Hypothalamus (tissue), 51 donors: Measurements from ENCODE around the gene GTPBP1.

Source experiments
- DNase-seq, 51 donors: peaks; one replicate each; lab custom pipeline; 2025; lab: John Stamatoyannopoulos, UW

GTPBP1 gene

DNA sequence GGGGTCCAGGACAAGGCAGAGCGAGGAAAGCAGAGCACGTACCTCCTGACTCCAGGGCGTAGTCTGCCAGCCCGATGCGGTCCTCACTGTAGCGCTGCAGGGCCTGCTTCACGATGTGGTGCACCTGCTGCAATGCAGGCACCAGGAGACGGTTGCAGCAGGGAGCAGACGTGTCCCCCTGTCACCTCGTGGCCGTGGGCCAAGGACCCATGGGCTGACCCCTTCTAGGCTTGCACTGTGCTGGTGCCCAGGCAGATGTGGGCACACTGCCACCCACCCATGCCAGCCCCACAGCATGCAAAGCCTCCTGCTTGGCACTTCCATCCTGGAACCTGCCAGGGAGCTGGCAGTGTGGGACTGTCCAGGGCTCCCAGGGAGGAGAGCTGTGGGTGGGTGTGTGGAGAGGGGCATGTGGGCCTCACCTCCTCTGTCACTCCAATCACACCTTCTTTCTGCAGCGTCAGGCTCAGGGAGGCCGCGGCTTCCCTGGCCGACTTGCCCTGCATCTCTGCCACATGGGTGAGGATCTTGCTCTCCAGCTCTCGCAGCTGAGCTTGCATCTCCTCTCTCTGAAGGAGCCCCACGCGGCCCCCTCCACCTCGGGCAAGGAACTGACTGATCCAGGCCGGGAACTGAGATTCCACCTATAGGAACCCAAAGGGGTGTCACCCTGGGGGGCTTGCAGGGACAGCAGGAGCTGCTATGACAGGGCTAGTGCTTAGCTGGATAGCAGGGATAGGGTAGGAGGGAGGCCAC is 33.7 kb downstream of the GTPBP1 start:
- DNase-seq = peak in 5 of 51 donors; percentile 28 to 49 (median 33)

DNA sequence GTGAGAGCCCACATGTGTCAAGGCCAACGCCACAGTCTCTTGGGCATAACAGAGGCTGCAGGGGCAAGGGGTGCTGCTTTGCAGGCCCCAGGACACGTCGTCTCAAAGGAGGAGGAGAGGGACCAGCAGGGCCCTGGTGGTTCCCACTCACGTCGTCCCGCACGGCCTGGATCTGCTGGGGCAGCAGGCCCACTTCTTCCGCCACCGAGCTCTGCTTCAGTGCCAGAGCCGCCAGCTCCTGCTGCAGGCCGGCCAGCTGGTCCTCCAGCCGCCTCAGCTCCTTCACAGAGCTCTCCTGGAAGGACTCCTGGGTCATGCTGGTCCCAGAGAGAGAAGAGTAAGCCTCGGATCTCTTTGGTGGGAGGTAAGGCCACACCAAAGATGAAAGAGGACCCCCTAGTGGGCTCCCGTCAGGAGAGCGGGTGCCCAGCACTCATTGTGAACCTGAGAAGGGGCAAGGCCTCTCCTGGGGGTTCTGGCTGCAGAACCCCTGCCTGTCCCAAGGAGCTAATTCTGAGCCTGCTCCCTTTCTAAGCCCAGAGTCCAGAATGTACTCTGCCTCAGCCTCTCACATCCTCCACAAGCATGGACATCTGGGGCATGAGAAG is 34.5 kb downstream of the GTPBP1 start:
- DNase-seq = peak in 1 of 51 donors; percentile 33

DNA sequence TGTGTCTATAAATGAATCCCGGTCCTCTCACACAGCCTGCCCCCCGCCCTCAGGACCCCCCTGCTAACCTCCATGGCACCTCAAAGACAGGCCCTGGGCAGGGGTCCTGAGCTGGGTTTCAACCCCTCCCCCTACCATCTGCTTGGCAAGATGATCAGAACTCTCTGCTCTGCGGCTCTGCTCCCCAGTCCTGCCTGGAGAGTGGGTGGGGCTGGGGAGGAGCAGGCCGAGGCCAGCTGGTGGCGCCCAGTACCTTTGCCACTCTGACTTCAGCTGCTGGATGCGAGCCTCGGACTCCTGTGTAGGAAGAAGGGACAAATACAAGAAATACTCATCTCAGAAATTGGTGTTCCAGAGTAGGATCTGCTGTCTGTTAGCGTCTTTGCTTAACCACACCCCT is 35.0 kb downstream of the GTPBP1 start:
- no peak for DNase-seq

DNA sequence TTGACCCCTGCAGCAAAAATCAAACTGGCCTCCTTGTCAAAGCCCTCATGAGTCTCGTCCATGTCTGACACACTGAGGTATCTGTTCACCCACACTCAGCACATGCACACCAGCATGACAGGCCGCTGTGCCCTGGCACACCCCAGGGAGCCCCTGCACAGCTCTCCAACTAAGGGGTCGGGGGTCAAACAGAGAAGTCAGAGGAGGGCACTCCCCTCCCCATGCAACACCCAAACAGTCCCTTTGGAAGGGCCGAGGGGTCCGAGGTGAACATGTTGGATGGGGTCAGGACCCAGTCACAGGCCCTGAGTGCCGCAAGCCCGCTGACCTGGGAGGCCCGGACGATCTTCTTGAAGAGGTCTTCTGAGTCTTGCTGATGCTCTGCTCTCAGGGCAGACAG is 35.4 kb downstream of the GTPBP1 start:
- DNase-seq = no peak

DNA sequence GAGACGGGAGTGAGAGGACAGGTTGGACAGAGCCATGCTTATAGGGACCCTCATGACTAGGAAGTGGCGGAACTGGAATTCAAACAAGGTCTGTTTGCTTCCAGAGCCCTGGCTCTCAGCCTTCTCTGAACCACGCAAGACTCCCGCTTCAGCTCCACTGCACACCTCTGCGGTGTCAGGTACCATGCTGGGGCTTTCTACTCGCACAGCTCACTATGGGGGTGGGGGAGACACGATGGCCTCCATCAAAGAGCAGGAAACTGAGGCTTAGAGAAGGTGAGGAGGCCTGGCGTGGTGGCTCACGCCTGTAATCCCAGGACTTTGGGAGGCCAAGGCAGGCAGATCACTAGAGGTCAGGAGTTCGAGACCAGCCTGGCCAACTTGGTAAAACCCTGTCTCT is 35.8 kb downstream of the GTPBP1 start:
- no peak for DNase-seq

DNA sequence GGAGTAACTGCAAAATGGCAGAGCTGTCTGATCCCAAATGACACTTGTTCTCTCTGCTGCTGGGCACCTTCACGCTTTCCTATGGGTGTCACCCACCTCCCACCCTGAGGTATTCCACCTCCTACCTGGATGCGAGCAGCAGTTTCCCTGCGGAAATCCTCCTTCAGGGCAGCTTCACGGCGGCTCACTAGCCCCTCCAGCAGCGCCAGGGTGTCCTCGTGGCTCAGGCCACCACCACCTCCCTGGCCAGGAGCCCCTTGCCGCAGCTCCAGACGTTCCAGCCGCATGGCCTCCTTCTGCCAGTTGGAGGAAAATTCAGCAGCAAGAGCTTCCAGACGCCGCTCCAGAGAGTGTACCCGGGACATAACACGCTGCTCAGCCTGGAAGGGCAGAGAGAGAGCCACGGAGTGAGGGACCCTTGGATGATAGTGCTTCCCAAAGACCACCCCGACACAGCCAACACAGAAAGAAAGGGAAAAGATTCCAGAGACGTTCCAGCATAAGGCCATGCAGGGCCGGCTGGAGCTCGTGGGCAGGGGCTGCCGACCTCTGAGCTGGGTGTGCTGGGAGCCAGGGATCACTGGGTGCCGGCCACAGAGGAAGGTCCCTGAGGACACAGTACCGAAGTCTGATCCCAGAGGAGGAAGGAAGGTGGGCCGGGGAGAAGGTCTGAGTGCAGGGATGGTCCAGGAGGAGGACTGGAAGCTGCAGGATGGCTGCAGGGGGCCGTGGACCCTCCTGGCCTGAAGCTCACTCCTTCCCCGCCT is 36.6 kb downstream of the GTPBP1 start:
- DNase-seq = no peak

DNA sequence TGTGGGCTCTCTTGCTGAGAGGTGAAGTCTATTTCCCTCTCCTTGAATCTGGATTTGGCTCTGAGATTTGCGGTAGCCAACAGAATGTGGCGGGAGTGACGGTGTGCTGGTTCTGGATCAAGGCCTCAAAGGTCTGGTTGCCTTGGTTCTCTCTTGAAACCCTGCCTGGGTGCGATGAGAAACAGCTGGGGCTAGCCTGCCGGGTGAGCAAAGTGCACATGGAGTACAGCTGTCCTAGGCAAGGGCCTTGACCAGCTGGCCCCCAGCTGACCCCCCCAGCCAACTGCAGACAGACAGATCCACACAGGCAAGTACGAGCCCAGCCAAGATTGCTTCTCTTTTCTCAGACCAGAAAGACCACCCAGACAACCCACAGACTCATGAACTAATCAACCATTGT is 39.2 kb downstream of the GTPBP1 start:
- DNase-seq = peak in 8 of 51 donors; percentile 20 to 45 (median 32)

DNA sequence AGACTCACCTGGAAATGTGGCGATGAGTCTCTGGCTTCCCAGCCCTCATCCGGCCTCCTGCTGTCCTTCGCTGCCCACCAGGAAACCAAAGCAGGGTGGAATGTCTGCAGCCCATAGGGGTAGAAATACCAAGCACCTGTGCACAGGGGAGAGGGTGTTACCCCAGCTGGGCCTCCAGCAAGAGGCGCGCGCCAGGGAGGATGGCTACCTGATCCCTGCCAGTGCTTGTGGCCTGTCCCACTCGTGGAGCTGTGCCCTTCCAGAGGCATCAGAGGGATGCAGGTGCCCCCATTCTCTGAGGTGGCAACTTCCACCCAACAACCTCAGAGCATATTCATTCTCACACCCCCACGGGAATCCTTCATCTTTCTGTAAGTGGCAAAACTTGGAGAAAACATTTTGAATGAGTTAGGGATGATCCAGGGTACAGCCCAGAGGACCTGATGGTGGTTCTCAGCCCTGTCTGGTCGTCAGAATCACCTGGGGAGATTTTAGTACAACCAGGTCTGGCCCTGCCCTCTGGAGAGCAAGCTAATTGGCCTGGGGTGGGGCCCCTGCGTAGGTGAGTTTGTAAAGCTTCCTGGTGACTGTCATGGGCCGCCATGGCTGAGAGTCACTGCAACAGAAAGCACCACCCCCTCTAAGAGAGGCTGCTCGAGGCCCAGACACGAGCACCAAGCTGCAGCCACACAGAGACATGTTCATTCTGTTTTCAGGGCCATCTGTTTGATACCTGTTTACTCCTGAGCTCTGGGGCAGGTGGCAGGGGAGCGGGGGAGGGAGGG is 40.1 kb downstream of the GTPBP1 start:
- DNase-seq = no peak

DNA sequence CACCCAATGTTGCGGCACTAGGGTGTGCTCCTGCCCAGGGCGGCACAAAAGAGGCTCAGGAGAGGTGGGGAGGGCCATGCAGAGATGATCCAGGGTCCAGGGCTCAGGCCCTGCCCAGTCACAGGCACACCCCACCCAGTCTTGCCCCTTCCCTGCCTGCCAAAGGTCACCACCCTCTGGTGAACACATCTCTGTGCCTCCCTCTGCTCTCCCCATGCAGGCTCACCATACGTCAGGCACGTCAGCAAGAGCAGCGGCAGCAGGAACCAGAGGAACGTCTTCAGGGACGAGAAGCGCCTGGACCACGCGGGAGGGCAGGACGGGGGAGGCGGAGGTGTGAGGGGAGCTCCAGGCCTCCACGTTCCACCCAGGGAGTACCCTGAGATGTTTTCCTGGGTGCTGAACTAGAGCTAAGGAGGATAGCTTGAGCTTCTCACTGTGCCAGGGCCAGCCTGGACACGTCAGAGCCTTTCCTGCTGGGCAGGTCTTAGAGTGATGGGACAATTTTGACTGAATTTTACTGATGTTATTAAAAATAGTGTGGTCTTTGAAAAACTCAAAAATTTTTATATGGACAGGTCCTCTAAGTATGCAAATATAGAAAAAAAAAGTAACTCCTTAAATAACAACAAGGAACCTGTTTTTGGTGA is 42.9 kb downstream of the GTPBP1 start:
- no peak for DNase-seq

DNA sequence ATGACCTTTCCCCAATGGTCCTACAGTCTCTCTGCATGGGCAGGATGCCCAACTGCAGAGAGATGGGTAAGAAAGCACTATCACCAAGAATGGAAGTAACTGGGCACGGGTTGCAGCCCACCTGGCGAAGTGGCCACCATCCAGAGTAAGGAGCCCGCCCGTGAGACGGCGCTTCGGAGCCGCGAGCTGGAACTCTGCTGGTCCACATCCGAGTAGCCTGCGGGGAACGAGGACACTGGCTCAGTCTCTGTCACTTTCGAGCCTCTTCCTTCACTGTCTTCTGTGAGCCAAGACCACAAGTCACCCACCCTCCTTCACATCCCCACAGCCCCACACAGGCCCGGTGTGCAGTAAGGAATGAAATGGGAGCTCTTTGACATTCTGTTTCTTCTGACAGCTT is 44.4 kb downstream of the GTPBP1 start:
- no peak for DNase-seq

DNA sequence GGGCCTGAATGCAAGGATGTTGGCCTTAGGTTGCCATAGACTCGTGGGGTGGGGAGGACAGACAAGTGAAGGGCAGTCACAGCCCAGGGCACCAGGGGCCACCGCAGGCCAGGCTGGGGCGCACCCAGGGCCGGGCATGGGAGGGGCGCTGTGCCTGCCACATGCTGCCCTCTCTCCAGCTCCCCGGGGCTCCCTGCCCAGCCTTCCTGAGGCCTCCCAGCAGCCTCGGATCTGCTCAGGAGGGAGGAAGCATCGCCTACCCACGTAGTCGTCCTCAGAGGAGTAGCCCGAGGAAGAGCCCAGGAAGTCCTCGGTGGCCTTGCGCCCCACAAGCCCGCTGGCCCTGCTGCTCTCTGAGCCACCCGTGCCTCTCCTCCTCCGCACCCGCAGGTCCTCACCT is 44.9 kb downstream of the GTPBP1 start:
- no peak for DNase-seq

DNA sequence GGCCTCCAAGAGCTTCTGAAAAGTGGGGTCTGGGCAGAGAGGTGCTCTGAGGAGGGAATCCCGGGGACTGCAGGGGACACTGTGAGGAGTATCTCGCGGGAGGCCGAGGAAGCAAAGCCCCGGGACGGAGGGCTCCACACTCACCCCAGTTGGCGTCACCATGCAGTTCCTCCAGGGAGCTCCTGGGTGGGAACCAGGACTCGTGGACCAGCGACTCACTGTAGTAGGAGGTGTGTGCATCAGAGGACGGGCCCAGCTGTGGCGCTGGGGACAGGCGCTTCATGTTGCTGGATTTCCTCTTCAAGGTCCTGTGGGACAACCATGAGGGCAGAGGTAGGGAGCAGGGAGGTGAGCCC is 45.3 kb downstream of the GTPBP1 start:
- DNase-seq = no peak

DNA sequence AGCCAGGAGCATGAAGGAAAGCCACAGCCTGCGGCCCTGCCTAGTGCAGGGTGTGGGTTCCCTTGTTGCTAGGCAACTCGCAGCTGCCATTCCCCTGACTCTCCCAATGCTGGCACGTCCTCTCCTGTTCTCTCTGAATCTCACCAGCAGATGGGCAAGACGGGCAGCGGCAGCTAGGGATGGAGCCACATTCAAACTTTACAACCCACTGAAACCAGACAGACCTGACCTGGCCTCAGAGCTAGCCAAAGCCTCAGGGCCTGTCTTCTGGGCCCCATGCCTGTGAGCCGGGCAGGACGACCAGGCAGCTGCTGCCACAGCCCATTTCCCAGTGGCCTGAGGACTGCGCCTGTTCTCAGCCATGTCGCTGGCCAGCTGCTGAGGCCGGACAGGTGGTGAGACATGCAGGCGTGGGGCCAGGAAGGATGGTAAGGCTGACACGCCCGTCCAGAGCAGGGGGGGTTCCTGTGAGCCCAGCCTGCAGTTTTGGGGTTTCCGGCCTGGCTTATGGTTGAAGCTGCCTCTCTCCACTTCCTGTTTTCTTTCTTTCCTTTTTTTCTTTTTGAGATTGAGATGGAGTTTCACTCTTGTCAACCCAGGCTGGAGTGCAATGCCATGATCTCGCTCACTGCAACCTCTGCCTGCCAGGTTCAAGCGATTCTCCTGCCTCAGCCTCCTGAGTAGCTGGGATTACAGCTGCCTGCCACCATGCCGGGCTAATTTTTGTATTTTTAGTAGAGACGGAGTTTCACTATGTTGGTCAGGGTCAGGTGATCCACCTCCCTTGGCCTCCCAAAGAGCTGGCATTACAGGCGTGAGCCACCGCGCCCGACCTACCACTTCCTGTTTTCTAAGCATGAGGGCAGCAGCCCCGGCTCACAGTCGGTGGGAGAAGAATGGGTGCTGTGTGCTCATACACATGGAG is 45.9 kb downstream of the GTPBP1 start:
- peak in 1 of 51 donors; percentile 13 for DNase-seq

DNA sequence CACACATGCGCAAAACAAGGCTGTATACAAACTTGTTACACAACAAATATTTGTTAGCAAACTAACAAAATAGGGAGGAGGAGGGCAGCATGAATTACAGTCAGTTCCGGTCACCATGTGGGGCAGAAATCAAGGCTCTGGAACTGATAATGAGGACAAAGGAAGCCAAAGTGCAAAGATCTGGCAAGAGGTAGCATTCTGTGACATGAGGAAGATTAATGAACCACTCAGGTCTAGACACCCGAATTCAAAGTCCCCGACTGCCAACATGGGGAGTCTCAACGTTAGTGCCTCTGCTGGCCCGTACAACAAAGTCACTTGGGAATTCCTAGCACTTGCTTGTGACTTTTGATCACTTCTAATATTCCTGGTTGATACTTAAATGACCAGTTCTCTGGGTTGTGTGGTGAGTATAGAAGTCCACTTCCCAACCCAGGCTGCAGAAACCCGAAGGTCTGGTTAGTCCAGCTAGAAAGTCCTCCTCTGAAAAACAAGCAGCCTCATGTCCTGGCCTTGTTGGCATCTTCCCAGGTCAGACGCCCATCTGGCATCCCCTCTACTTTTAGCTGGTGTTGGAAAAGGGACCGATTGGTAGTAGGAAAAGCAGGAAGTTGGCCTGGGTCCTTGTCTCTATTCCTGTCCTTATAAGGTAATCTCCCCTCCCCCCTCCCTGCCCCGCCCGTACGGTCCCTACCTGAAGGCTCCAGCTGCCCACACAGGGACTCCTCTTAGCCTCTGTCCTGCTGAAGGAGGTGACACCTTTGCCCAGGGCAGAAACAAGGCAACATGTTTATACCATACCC is 48.4 kb downstream of the GTPBP1 start:
- DNase-seq = peak in 31 of 51 donors; percentile 19 to 85 (median 44)

DNA sequence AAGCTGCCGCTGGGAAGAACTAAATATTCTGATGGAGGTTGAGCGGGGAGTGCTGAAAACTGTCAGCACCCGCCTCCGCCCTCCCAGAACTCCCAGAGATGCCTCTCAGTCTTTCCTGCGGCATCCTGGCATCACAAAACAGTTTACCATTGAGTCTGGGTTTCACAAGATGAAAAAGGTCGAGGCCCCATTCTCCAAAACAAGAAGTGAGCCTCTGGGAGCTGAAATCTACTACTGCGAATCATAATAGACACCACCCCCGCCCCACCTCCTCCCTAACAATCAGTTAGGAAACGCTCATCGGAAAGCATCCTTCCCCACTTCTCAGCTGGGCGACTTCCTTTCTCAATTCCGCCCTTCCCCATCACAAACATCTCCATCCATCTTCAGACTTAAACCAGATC is 49.0 kb downstream of the GTPBP1 start:
- peak in 11 of 51 donors; percentile 28 to 86 (median 59) for DNase-seq

DNA sequence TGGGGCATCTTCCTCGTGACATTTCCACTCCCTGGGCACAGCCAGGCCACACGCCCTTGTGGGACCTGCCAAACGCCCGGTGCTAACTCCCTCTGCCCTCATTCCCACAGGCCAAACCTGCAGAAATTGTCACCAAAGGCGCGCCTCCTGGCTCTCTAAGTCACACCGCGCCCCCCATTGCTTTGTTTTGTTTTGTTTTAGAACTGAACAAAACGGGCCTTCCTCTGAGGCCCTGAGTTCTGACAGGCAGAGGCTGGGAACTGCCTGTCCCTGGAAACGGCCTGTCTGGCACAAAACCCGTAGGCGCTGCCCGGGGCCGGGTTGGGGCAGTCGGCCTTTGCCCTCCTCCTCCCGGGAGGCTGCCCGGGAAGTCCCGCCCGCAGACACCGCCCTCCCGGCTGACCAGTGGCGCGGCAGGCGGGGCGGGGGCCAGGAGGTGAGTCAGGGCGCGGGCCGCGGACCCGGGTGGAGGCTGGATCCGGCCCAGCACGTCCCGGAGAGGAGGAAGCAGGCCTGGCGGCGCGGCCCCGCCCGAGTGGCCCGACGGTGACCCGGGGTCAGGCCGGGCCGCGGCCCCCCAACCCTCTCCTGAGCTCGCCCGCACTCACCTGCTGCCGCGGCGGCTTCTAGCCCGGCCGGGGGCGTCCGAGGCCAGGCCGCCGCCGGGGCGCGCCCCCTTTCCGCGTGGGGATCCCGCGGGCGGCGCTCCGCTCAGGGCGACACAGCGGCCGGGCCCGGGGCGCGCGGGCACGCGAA is 49.6 kb downstream of the GTPBP1 start:
- DNase-seq = peak in 47 of 51 donors; percentile 45 to 92 (median 79)

DNA sequence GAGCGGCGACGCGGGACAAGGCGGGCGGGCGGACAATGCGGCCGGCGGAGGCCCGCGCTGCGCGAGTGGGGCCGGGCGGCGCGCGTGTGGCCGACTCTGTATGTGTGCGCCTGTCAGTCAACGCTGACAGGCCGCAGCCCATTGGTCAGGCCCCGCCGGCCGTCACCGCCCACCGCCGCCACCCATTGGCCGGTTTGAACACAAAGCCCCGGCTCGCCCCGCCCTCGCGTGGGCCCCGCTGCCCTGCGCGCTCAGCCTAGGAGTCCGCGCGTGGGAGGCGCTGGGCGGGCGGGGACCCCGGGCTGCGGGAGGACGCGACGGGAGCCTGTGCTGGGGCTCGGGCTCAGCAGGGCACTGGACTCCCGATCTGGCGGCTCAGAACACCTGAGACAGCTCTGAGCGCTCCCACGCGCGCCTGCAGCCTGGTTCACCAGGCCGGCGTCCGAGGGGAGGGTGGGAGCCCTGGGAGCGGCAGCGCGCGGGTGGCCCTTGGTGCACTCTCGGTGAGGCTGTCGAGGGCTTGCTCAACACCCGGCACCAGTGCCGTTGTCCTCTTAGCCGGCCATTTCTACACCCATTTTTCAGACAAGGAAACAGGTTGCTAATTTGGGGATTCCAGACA is 50.3 kb downstream of the GTPBP1 start, which contains the start of gene SUN2:
SUN2 (minus strand) TSS at position 88 of the 622 bp plus-strand sequence. CDS start 3,370 bp downstream, outside the sequence.
- peak; percentile 50 to 98 (median 92) for DNase-seq
